ENCODE data around the gene GHDC.
"Not testable (repeated sequence)": the region's sequence is repeated elsewhere in the genome, so short reads cannot be mapped to it uniquely, and the experiment has no call there.

DNA sequence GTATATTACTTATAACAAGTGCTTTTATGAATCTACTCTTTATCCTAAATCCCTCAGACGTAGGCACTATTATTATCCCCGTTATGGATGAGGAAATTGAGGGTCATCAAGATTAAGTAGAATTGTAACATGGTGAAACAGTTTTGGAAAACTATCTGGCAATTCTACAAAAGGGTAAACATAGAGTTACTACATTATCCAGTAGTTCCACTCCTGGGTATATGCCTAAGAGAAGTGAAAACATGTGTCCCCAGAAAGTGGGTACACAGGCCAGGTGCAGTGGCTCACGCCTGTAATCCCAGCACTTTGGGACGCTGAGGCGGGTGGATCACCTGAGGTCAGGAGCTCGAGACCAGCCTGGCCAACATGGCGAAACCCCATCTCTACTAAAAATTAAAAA lies 45.3 kb upstream of the GHDC start:
- TF ChIP-seq ELF4 (CRISPR knock-in tag; IDR thresholded peaks at IDR 0.05; ENCODE audit: borderline replicate concordance); NFKBIZ (CRISPR knock-in tag; IDR thresholded peaks at IDR 0.05); RAD51 (IDR thresholded peaks at IDR 0.05; ENCODE audit: borderline replicate concordance): not testable (repeated sequence)
- TF ChIP-seq, protein P1, sequence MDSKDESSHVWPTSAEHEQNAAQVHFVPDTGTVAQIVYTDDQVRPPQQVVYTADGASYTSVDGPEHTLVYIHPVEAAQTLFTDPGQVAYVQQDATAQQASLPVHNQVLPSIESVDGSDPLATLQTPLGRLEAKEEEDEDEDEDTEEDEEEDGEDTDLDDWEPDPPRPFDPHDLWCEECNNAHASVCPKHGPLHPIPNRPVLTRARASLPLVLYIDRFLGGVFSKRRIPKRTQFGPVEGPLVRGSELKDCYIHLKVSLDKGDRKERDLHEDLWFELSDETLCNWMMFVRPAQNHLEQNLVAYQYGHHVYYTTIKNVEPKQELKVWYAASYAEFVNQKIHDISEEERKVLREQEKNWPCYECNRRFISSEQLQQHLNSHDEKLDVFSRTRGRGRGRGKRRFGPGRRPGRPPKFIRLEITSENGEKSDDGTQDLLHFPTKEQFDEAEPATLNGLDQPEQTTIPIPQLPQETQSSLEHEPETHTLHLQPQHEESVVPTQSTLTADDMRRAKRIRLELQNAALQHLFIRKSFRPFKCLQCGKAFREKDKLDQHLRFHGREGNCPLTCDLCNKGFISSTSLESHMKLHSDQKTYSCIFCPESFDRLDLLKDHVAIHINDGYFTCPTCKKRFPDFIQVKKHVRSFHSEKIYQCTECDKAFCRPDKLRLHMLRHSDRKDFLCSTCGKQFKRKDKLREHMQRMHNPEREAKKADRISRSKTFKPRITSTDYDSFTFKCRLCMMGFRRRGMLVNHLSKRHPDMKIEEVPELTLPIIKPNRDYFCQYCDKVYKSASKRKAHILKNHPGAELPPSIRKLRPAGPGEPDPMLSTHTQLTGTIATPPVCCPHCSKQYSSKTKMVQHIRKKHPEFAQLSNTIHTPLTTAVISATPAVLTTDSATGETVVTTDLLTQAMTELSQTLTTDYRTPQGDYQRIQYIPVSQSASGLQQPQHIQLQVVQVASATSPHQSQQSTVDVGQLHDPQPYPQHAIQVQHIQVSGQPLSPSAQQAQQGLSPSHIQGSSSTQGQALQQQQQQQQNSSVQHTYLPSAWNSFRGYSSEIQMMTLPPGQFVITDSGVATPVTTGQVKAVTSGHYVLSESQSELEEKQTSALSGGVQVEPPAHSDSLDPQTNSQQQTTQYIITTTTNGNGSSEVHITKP (CRISPR knock-in tag; IDR thresholded peaks at IDR 0.05; ENCODE audit: low read depth): not testable (repeated sequence)
